ENCODE data around the gene FAM9C.

DNA sequence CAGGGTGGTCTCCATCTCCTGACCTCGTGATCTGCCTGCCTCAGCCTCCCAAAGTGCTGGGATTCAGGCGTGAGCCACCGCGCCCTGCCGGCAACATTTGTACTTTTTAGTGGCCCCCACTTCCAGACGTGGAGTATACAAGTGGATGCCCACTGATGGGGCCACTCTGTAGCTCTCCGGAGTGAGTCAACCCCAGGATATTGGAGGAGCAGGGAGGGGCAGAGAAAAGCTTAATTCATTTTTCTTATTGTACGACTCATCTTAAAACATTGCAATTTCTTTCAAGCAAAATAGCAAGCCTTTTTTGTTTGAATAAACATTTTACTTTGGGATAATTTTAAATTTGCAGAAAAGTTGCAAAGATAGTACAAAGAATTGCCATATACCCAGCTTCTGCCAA is 34.6 kb downstream of the FAM9C start:
- TF ChIP-seq POLR2A (IDR thresholded peaks at IDR 0.05) (no peak), EP300 (IDR thresholded peaks at IDR 0.05) (no peak)
- TF ChIP-seq, protein P1, sequence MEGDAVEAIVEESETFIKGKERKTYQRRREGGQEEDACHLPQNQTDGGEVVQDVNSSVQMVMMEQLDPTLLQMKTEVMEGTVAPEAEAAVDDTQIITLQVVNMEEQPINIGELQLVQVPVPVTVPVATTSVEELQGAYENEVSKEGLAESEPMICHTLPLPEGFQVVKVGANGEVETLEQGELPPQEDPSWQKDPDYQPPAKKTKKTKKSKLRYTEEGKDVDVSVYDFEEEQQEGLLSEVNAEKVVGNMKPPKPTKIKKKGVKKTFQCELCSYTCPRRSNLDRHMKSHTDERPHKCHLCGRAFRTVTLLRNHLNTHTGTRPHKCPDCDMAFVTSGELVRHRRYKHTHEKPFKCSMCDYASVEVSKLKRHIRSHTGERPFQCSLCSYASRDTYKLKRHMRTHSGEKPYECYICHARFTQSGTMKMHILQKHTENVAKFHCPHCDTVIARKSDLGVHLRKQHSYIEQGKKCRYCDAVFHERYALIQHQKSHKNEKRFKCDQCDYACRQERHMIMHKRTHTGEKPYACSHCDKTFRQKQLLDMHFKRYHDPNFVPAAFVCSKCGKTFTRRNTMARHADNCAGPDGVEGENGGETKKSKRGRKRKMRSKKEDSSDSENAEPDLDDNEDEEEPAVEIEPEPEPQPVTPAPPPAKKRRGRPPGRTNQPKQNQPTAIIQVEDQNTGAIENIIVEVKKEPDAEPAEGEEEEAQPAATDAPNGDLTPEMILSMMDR (IDR thresholded peaks at IDR 0.05): no peak
